Caco-2 (cell line): Measurements from ENCODE around the gene ITPR1. TPM values are rescaled to one million over a fixed set of nuclear protein-coding genes. Genes with fewer than 3 reads are reported as not detected.

Experiments used
- BruUV-seq: library from RNA; stranded (reverse); fragments of 400-500 nt; replicated peaks from 2 replicates; lab custom pipeline; 2021; lab: Mats Ljungman, UMichigan
- CTCF ChIA-PET: fragments of 300-600 bp; sonication (Branson Sonifier 250); formaldehyde crosslinking; loops from one replicate; lab custom pipeline; 2022; ENCODE audit warnings: antibody characterized with exemption; lab: Charles Lee
- POLR2A ChIA-PET: fragments of 300-600 bp; sonication (Branson Sonifier 250); formaldehyde crosslinking; loops from one replicate; lab custom pipeline; 2022; ENCODE audit warnings: antibody characterized with exemption; lab: Charles Lee
- DNase-seq, 2 experiments: peaks; one replicate each; pipeline versions ENCODE4 v3.0.0 to v3.0.0-alpha.2; 2020 to 2022
- H3K27me3 ChIP-seq: replicated peaks from 2 replicates; pipeline ENCODE4 v1.6.0; 2011; ENCODE audit warnings: low read length; ENCODE audit not compliant: control insufficient read depth, insufficient read depth
- H3K36me3 ChIP-seq: 2 replicates; pipeline ENCODE4 v1.5.1; 2011; ENCODE audit warnings: low read length; ENCODE audit not compliant: control insufficient read depth, insufficient read depth
- H3K4me1 ChIP-seq: fragments of 250-450 bp; sonication (Bioruptor Pico); 2 replicates; pipeline ENCODE4 v1.5.1; 2020; ENCODE audit warnings: mild to moderate bottlenecking
- H3K4me3 ChIP-seq: 2 replicates; pipeline ENCODE4 v1.5.1; 2011; ENCODE audit warnings: low read depth, mild to moderate bottlenecking, control low read depth, low read length
- H3K9me3 ChIP-seq: fragments of 250-450 bp; sonication (Bioruptor Pico); 2 replicates; pipeline ENCODE4 v1.5.1; 2020; ENCODE audit warnings: mild to moderate bottlenecking, moderate library complexity
- H3K27ac Mint-ChIP-seq: one replicate; pipeline ENCODE4 v1.8.0; 2022; ENCODE audit warnings: mixed read lengths; ENCODE audit not compliant: unreplicated experiment
- H3K27me3 Mint-ChIP-seq: one replicate; pipeline ENCODE4 v1.8.0; 2022; ENCODE audit warnings: mixed read lengths; ENCODE audit not compliant: insufficient read depth, unreplicated experiment
- H3K36me3 Mint-ChIP-seq: one replicate; pipeline ENCODE4 v1.8.0; 2022; ENCODE audit warnings: mild to moderate bottlenecking, mixed read lengths; ENCODE audit not compliant: insufficient read depth, unreplicated experiment
- H3K4me1 Mint-ChIP-seq: one replicate; pipeline ENCODE4 v1.8.0; 2022; ENCODE audit warnings: low read depth, mixed read lengths; ENCODE audit not compliant: unreplicated experiment
- H3K4me3 Mint-ChIP-seq: one replicate; pipeline ENCODE4 v1.8.0; 2022; ENCODE audit warnings: mild to moderate bottlenecking, moderate library complexity, mixed read lengths; ENCODE audit not compliant: unreplicated experiment
- H3K9me3 Mint-ChIP-seq: one replicate; pipeline ENCODE4 v1.8.0; 2022; ENCODE audit warnings: mixed read lengths; ENCODE audit not compliant: unreplicated experiment
- CTCF ChIP-seq, 2 experiments: fragments of 200-600 bp in 1 of 2; IDR thresholded peaks; 1 replicate in 1 of 2; 2 replicates in 1 of 2; pipeline versions ENCODE4 v1.5.1 to v1.8.0; 2011 to 2022; ENCODE audit warnings: antibody characterized with exemption in 1 of 2, control low read depth in 1 of 2, inconsistent platforms in 1 of 2, low read depth in 1 of 2, low read length in 1 of 2, mild to moderate bottlenecking in 1 of 2, moderate library complexity in 1 of 2; ENCODE audit not compliant: insufficient read depth in 1 of 2, severe bottlenecking in 1 of 2, unreplicated experiment in 1 of 2
- intact Hi-C: fragments of 100-400 bp; cut with micrococcal nuclease; formaldehyde crosslinking; loops from one replicate; pipeline ENCODE4 v1.10.0; 2022; ENCODE audit not compliant: unreplicated experiment
- total RNA-seq: library from RNA; stranded (reverse); gene quantifications from 2 replicates; pipeline ENCODE4 v1.2.3, GENCODE V29; 2022

ITPR1 gene
- total RNA-seq, 1 experiment from 2014 or later, result 10.4 TPM

- H3K4me1 Mint-ChIP-seq, result no peaks in the 10 kb centered on the region
- ChIA-PET CTCF (no interaction called here), POLR2A (no interaction called here)
- TF ChIP-seq CTCF (IDR thresholded peaks at IDR 0.05; ENCODE audit: insufficient read depth in 1 of 2, low read depth in 1 of 2, low read length in 1 of 2, severe bottlenecking in 1 of 2, unreplicated experiment in 1 of 2), result no peak
- H3K9me3 ChIP-seq, result no peaks in the 10 kb centered on the region
- no peak overlapping the region for H3K27ac Mint-ChIP-seq
- no peaks in the 10 kb centered on the region for H3K4me1 ChIP-seq
- H3K9me3 Mint-ChIP-seq, result no peaks in the 10 kb centered on the region
- H3K27me3 ChIP-seq, result no peaks in the 10 kb centered on the region
- H3K27me3 Mint-ChIP-seq, result no peaks in the 10 kb centered on the region
- H3K4me3 Mint-ChIP-seq, result no peak overlapping the region
- no peak overlapping the region for H3K4me3 ChIP-seq
- no peak for DNase-seq
- intact Hi-C loops, result no loop called here
- H3K36me3 Mint-ChIP-seq, result no peaks in the 10 kb centered on the region
- BruUV-seq, result no TSS peak
- H3K36me3 ChIP-seq, result no peaks in the 10 kb centered on the region
Observed at GRCh38 chr3:4794331-4794730, 301.2 kb downstream of the ITPR1 start.

GRCh38 chr3:4794798-4795197, 301.6 kb downstream of the ITPR1 start:
- Histone ChIP-seq H3K9me3 (no peaks in the 10 kb centered on the region), H3K4me1 (no peaks in the 10 kb centered on the region), H3K4me3 (no peak overlapping the region), H3K36me3 (no peaks in the 10 kb centered on the region), H3K27me3 (no peaks in the 10 kb centered on the region)
- Mint-ChIP-seq H3K27ac (no peak overlapping the region), H3K36me3 (no peaks in the 10 kb centered on the region), H3K9me3 (no peaks in the 10 kb centered on the region), H3K4me1 (no peaks in the 10 kb centered on the region), H3K4me3 (no peak overlapping the region), H3K27me3 (no peaks in the 10 kb centered on the region)
- intact Hi-C loops, result no loop called here
- no TSS peak for BruUV-seq
- CTCF ChIA-PET, result no interaction called here
- no peak for TF ChIP-seq CTCF (IDR thresholded peaks at IDR 0.05; ENCODE audit: insufficient read depth in 1 of 2, low read depth in 1 of 2, low read length in 1 of 2, severe bottlenecking in 1 of 2, unreplicated experiment in 1 of 2)
- no peak for DNase-seq
- POLR2A ChIA-PET, result no interaction called here

- intact Hi-C loops, result no loop called here
- H3K27me3 ChIP-seq, result no peaks in the 10 kb centered on the region
- no peaks in the 10 kb centered on the region for H3K4me1 ChIP-seq
- H3K36me3 Mint-ChIP-seq, result no peaks in the 10 kb centered on the region
- no peaks in the 10 kb centered on the region for H3K4me1 Mint-ChIP-seq
- no TSS peak for BruUV-seq
- H3K4me3 ChIP-seq, result no peak overlapping the region
- DNase-seq, result no peak
- H3K9me3 ChIP-seq, result no peaks in the 10 kb centered on the region
- CTCF ChIA-PET, result interaction anchor here (0.7 kb wide), 1 partner anchor 180 kb away, joined by 3 read pairs; no protein-coding TSS in a partner anchor
- no peak for TF ChIP-seq CTCF (IDR thresholded peaks at IDR 0.05; ENCODE audit: insufficient read depth in 1 of 2, low read depth in 1 of 2, low read length in 1 of 2, severe bottlenecking in 1 of 2, unreplicated experiment in 1 of 2)
- H3K36me3 ChIP-seq, result no peaks in the 10 kb centered on the region
- POLR2A ChIA-PET, result no interaction called here
- no peak overlapping the region for H3K27ac Mint-ChIP-seq
- no peaks in the 10 kb centered on the region for H3K9me3 Mint-ChIP-seq
- no peak overlapping the region for H3K4me3 Mint-ChIP-seq
- no peaks in the 10 kb centered on the region for H3K27me3 Mint-ChIP-seq
Observed at GRCh38 chr3:4795905-4796304, 302.8 kb downstream of the ITPR1 start.
